NCI-H146 (cell line): ENCODE data around the gene CSTF1.
"Not testable (repeated sequence)": the region's sequence is repeated elsewhere in the genome, so short reads cannot be mapped to it uniquely, and the experiment has no call there.

Experiments used
- DNase-seq: peaks from one replicate; lab custom pipeline; 2025; lab: John Stamatoyannopoulos, UW

CSTF1 gene

GRCh38 chr20:56369179-56369578 is 23.3 kb upstream of the CSTF1 start:
- no peak for DNase-seq

GRCh38 chr20:56371977-56372376 is 20.5 kb upstream of the CSTF1 start:
- DNase-seq = no peak

GRCh38 chr20:56372850-56373249 is 19.6 kb upstream of the CSTF1 start:
- DNase-seq = no peak

- no peak for DNase-seq
Observed at GRCh38 chr20:56373942-56374341, 18.5 kb upstream of the CSTF1 start.

GRCh38 chr20:56376331-56376730 is 16.1 kb upstream of the CSTF1 start:
- DNase-seq = no peak

GRCh38 chr20:56378386-56378785 is 14.1 kb upstream of the CSTF1 start:
- DNase-seq = no peak

- DNase-seq = no peak
Observed at GRCh38 chr20:56380375-56380774, 12.1 kb upstream of the CSTF1 start.

- DNase-seq = no peak
Observed at GRCh38 chr20:56381501-56381900, 10.9 kb upstream of the CSTF1 start.

GRCh38 chr20:56382696-56383095 is 9.7 kb upstream of the CSTF1 start:
- no peak for DNase-seq

- no peak for DNase-seq
Observed at GRCh38 chr20:56383334-56383733, 9.1 kb upstream of the CSTF1 start.

GRCh38 chr20:56385130-56385529 is 7.3 kb upstream of the CSTF1 start:
- DNase-seq = no peak

GRCh38 chr20:56386219-56386618 is 6.2 kb upstream of the CSTF1 start:
- DNase-seq = no peak

- no peak for DNase-seq
Observed at GRCh38 chr20:56388882-56389281, 3.6 kb upstream of the CSTF1 start.

- no peak for DNase-seq
Observed at GRCh38 chr20:56389807-56390206, 2.6 kb upstream of the CSTF1 start.

- not testable (repeated sequence) for DNase-seq
Observed at GRCh38 chr20:56390396-56390795, 2.0 kb upstream of the CSTF1 start.

- DNase-seq = no peak
Observed at GRCh38 chr20:56391037-56391436, 1.4 kb upstream of the CSTF1 start.

- DNase-seq = peak; percentile 35
Observed at GRCh38 chr20:56391596-56392131, 781 bp upstream of the CSTF1 start.

GRCh38 chr20:56392881-56393482 is 537 bp downstream of the CSTF1 start:
- peak; percentile 58 for DNase-seq

- DNase-seq = no peak
Observed at GRCh38 chr20:56393653-56394052, 1.2 kb downstream of the CSTF1 start.

- no peak for DNase-seq
Observed at GRCh38 chr20:56395166-56395565, 2.7 kb downstream of the CSTF1 start.

GRCh38 chr20:56400001-56400640 is 7.7 kb downstream of the CSTF1 start:
- DNase-seq = peak; percentile 57

GRCh38 chr20:56403465-56403864 is 11.0 kb downstream of the CSTF1 start:
- DNase-seq = no peak

GRCh38 chr20:56405356-56405755 is 12.9 kb downstream of the CSTF1 start:
- DNase-seq = not testable (repeated sequence)

- no peak for DNase-seq
Observed at GRCh38 chr20:56406910-56407309, 14.5 kb downstream of the CSTF1 start.
